Bronchial epithelial cell (primary cell): ENCODE results near the gene FSTL3. TPM values are rescaled to one million over a fixed set of nuclear protein-coding genes. Genes with fewer than 3 reads are reported as not detected.

Experiments used
- DNase-seq: peaks from one replicate; pipeline ENCODE4 v3.0.0-alpha.2; 2010; ENCODE audit warnings: low read depth
- FAIRE-seq: peaks from 2 replicates; lab custom pipeline; 2011; peaks lifted over from hg19 to GRCh38; lab: Jason Lieb, UNC
- H3K27me3 ChIP-seq: 2 replicates; pipeline ENCODE4 v1.5.1; 2011; ENCODE audit warnings: low read length; ENCODE audit not compliant: control insufficient read depth, insufficient read depth
- H3K36me3 ChIP-seq: 2 replicates; pipeline ENCODE4 v1.5.1; 2011; ENCODE audit warnings: low read length; ENCODE audit not compliant: control insufficient read depth, insufficient read depth
- H3K4me3 ChIP-seq: 2 replicates; pipeline ENCODE4 v1.5.1; 2011; ENCODE audit warnings: mild to moderate bottlenecking, low read depth, low read length, control low read depth
- total RNA-seq: library from RNA; depleted of rRNA; stranded (reverse); fragments of >200 nt; gene quantifications from 2 replicates; pipeline ENCODE4 v1.2.1, GENCODE V29; 2014
- TF ChIP-seq, protein P1 (sequence below): IDR thresholded peaks from 2 replicates; pipeline ENCODE4 v1.5.1; 2011; ENCODE audit warnings: mild to moderate bottlenecking, moderate library complexity, low read length, control low read depth, inconsistent platforms; ENCODE audit not compliant: insufficient read depth, severe bottlenecking

Gene FSTL3
- total RNA-seq, 1 donor from 2014 or later = 143 TPM

DNA sequence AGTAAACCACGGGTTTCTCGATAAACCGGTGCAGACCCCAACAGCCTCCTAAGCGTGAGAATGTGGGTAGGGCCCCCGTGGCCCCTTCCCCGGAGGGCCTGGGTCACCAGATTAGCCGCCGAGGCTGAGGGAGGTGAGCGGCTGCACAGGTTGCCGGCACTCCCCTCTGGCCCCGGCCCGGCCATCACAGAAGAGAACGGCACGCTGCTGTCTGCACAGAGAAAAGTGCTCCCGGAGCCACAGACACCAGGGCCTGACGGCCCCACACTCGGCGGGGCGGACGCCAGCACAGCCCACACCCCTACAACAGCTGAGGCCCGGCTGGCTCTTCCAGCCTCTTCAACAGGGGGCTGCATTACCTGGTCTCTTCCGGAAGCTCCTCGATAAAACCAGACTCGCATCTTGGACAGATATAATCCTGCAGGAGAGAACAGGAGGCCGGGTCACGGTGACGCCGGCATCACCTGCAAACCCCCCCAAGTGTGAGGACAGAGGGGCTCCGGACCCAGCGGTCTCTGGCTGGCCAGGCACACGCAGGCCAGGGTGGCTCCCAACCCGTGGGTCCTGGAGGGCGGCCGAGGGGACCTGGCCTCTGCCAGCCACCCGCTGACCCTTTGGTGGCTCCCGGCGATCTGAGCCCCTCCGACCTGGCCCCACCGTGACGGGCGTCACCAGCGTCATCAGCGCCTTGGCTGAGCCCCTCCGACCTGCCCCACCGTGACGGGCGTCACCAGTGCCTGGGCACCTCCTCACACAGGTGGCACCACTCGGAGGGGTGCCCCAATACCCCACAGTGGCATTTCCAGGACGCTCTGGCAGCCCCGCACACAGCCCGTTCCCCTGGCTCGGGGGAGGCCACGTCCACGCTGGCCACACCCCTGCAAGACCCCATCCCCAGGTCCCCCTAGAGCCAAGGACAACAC lies 23.5 kb upstream of the FSTL3 start:
- Histone ChIP-seq H3K36me3 (peaks cover 35% of the 10 kb centered on the region), H3K27me3 (no peaks in the 10 kb centered on the region), H3K4me3 (no peak overlapping the region)
- FAIRE-seq (no peak), DNase-seq (no peak)
- TF ChIP-seq, protein P1, sequence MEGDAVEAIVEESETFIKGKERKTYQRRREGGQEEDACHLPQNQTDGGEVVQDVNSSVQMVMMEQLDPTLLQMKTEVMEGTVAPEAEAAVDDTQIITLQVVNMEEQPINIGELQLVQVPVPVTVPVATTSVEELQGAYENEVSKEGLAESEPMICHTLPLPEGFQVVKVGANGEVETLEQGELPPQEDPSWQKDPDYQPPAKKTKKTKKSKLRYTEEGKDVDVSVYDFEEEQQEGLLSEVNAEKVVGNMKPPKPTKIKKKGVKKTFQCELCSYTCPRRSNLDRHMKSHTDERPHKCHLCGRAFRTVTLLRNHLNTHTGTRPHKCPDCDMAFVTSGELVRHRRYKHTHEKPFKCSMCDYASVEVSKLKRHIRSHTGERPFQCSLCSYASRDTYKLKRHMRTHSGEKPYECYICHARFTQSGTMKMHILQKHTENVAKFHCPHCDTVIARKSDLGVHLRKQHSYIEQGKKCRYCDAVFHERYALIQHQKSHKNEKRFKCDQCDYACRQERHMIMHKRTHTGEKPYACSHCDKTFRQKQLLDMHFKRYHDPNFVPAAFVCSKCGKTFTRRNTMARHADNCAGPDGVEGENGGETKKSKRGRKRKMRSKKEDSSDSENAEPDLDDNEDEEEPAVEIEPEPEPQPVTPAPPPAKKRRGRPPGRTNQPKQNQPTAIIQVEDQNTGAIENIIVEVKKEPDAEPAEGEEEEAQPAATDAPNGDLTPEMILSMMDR = no peak

DNA sequence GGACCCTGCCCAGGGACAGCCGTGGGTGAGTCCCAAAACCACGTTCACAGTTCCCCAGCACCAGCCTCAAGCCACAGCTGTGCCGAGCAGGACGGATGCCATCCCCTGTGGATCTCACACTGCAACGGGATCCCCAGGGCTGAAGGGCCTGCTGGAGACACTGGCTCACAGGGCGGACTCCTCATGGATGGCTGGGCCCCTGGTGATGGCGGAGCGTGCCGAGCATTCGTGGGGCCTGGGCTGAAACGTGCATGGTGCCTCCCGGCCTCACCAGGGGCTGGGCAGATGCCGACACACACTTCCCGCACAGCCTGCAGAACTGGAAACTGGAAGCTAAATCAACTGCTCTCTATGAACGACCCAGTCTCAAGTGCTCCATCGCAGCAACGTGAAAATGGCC lies 22.8 kb upstream of the FSTL3 start:
- H3K36me3 ChIP-seq = peaks cover 35% of the 10 kb centered on the region
- DNase-seq (no peak), FAIRE-seq (no peak)
- TF ChIP-seq, protein P1 = no peak
- H3K4me3 ChIP-seq = no peak overlapping the region
- no peaks in the 10 kb centered on the region for H3K27me3 ChIP-seq

DNA sequence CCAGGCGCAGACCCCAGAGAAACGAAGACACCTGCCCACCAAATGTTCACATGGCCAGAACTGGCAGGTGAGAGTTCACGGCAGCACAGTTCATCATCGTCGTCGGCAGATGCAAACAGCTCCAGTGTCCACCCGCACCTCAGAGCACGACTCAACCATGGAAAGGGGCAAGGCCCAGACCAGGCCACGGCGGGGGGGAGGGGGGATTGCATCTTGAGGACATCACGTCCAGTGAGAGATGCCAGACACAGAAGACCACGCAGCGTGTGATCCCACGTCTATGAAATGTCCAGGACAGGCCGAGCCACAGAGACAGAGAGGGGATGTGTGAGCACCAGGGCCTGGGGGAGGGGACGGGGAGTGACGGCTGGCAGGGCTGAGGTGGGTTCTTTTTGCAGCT lies 20.5 kb upstream of the FSTL3 start:
- peak; percentile 47 for FAIRE-seq
- H3K36me3 ChIP-seq = peaks cover 34% of the 10 kb centered on the region
- no peaks in the 10 kb centered on the region for H3K27me3 ChIP-seq

DNA sequence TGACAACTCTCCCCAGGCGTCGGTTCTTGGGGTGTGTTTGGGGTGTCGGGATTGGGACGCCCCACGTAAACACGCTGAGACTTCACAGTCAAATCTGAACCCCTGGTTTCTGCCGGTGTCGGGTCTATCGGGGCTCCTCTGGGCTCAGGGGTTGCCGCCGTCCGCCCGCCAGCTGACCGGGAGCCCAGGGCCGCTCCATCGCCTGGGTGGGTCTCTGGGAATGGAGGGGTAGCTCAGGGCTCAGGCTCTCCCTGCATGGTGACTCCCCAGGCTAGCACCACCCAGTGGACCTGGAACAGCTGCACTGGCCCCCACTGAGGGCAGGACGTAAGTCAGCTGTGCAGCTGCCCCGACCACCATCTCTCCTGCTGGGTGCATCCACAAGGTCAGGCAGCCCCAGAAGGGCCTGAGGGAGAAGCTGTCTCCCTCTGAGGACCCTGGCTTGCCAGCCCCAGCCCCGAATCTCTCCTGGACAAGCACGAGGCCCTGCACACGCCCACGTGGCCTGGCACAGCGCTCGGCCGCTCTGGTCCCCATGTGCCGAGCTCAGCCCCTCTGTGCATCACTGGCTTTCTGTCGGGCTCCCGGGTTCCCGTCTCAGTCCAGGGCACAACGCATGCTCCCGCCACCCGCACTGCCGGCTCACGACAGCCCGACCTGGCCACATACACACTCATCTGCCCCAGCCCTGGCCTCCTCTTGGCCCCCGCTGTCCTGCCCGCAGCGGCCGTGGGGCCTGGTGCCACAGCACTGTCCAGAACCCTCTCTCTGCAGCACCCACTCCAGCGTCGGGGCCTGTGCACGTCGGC lies 19.2 kb upstream of the FSTL3 start:
- peaks cover 28% of the 10 kb centered on the region for H3K36me3 ChIP-seq
- TF ChIP-seq, protein P1 = no peak
- FAIRE-seq = no peak

More for the DNA sequence above, 20.5 kb upstream of the FSTL3 start:
- TF ChIP-seq, protein P1 = no peak
- H3K4me3 ChIP-seq = no peak overlapping the region
- no peak for DNase-seq

DNA sequence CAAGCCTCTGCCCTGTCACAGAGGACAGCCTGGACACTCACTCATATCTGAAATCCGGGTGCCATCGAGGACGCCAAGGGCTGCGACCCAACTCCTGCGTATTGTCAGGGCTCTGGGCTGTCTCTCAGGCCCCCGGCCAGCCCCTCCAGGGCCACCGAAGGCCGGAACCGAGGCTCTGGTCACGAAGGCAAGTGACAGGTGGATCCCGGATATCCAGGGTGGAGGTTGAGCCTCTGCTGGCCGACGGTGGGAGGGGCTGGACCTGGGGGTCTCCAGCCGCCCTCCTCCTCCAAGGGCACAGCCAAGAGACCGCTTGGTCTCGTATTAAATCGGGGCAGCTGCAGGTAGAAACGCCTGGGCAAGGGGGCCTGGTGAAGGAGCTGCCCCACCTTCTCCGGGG lies 18.6 kb upstream of the FSTL3 start:
- Histone ChIP-seq H3K36me3 (peaks cover 27% of the 10 kb centered on the region), H3K27me3 (no peaks in the 10 kb centered on the region), H3K4me3 (no peak overlapping the region)
- TF ChIP-seq, protein P1 = no peak
- DNase-seq (no peak), FAIRE-seq (no peak)

More for the DNA sequence above, 19.2 kb upstream of the FSTL3 start:
- no peak overlapping the region for H3K4me3 ChIP-seq
- H3K27me3 ChIP-seq = no peaks in the 10 kb centered on the region
- no peak for DNase-seq
